Panc1 (cell line): ENCODE measurements around the gene USP44.

Experiments used
- CTCF ChIP-seq: fragments of 450-650 bp; IDR thresholded peaks from 2 replicates; pipeline ENCODE4 v1.5.1; 2017; ENCODE audit warnings: mild to moderate bottlenecking
- SIN3A ChIP-seq: IDR thresholded peaks from 2 replicates; pipeline ENCODE4 v1.6.1; 2012; ENCODE audit warnings: low read depth, mild to moderate bottlenecking, low read length, moderate library complexity, borderline replicate concordance; ENCODE audit not compliant: insufficient read depth

GRCh38 chr12:95582230-95583058 lies 31.2 kb upstream of the USP44 start:
- TF ChIP-seq CTCF (peak; percentile 65; the same call in 1 of the 2 replicates), SIN3A (no peak)
